ENCODE measurements around the gene ZC3H15.

The ZC3H15 gene

DNA sequence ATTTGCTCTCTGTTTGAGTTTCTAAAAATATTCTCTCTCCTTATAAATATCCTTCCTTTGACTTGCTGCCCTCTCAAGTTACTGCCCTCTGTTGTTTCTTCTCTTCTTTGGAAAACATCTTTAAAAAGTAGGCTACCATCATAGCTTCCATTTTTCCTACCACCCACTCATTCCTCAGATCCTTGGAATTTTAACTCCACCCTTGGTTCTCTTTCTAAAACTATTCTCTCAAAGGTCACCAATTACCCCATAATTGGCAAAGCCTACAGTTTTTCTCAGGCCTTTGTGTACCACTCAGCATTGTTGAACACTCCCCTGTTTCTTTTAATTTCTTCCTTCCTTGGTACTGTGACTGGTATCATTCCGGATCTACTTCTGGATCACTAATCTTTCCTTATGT lies 60.8 kb downstream of the ZC3H15 start:
- DNase-seq, result no peak

DNA sequence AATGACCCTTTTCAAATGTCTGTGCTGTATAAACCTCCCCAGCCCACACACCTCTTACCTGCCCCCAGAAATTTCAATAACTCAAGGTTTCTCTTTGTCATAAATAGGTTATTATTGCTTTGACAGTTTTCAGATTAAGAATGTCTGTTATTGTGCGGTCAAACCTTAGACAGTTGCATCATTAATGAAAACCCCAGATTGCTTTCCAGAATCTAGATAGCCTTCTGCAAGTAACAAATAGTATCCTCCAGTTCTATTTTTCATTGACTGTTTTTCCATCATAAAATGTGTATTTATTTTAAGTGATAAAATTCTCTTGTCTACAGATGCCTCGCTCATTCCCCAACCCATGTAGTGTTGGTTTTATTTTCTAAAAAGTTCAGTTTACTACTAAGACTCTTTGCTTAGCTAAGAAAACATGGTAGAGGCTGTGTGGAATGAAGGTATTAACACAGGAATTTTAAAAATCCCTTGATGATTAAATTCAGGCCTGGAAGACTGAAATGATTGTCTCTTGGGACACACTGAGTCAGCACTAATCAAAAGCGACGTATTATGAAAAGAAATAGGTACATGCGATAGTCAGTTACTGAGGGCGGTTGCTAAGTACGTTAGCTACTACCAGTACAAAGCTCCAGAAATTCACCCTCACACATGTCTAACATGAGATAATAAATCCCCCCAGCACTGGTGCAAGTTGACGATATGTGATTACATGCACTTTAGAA lies 65.4 kb downstream of the ZC3H15 start:
- DNase-seq, result no peak

- no peak for DNase-seq
Measured at GRCh38 chr2:186554429-186554828, 68.4 kb downstream of the ZC3H15 start.

- DNase-seq, result no peak
Measured at GRCh38 chr2:186554850-186555671, 69.0 kb downstream of the ZC3H15 start.

DNA sequence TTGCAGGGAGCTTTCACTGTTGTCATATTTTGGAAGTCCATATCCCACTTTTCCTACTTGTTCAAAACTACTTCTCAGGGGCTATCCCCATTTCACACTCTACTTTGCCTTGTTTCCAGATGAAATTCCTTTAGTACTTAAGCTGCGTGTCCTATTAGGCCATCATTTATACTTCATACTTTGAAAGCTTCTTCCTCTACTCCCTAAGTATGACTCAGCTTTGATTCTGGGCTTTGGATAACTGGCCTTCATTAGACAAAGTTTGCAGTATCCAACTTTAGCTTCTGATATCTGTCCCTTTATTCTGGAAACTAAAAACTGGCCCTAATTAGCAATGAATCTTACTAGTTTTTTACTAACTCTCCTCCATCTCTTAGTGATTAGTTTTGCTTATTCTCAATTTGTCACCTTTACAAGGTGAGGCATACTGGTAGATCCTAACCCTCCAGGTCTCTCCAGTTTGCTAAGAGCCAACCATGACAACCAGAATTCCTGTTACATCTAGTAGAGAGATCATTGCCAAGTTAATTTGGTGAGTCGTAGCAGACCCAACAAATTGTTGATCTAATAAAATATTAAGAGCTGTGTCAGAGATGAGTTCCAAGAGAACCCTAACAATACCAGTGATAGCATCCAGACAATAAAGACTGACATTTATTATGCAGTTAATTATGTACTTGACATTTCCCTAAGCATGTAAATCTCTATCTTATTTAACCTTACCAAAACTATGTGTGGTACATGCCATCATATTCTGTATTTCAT lies 72.6 kb downstream of the ZC3H15 start:
- no peak for DNase-seq
